Measurements from ENCODE around the gene HS6ST3.
"Not testable (repeated sequence)": the region's sequence is repeated elsewhere in the genome, so short reads cannot be mapped to it uniquely, and the experiment has no call there.

The HS6ST3 gene

DNA sequence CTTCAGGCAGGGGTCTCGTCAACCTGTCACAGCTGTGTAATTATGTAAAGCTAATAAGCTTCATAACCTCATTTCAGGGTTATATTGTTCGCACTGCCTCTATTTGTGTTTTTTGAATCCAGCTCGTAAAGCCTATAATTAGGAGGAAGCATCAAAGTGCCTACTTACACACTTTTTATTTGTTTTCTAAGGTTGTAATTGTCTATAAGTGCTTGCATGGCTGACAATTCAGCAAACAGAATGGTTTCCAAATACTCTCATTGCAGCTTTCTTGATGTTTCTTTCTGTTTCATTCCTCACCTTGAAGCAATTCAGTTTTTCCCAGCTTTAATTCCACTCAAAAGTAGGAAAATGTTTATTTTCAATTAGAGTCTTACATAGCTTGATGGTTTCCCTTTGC lies 336.3 kb downstream of the HS6ST3 start:
- no peak for DNase-seq

DNA sequence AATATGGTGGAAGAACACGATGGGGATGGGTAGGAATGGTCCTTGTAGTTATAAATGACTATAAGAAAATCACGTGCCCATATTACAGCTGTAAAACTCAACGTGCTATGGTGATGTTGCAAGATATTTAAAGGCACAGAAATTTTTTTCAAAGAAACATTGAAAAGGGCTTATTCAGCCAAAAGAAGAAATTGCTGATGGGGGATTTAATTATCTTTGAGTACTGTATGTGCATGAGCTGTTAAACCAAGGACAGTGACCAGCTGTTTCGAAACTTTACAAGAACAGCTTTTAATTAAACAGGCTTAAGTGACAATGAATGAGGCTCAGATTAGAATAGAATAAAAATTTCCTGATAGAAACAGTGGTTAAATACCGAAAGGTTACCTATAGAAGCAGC lies 339.0 kb downstream of the HS6ST3 start:
- DNase-seq, result no peak

DNA sequence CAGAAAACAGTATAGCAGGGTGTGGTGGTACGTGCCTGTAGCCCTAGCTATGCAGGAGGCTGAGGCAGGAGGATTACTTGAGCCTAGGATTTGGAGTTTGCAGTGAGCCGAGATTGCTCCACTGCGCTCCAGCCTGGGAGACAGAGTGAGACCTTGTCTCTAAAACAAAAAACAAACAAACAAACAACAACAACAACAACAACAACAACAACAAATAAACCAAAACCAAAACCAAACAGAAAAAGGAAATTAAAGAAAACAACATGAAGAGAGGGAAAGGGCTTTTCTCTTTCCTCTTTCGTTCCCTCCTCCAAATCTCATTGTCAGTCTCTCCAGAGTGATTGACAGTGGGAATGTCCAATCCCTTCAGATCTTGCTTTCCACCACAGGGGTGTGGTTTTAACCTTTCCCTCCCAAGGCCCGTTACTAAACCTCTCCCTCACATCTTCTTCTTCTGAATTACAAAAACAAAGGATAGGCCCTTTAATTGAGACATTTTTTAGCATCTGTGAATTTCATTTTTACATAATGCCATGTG lies 341.2 kb downstream of the HS6ST3 start:
- DNase-seq, result no peak

DNA sequence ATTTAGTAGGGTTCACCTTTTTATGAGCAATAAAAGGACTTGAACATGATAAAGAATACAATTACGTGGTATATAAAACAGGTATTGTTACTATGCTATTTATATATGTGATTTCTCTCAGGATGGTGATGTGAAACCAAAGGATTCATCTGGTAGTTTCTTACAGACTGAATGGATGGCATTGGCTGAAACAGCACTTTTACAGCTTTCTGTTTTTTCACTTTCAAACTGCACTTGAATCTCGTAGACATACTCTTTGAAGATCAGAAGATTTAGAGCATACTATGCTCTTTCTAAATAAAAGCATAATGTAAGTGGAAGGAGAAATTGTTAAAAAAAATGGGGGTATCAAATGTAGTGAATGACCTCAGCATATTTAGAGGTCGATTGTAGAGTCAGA lies 354.8 kb downstream of the HS6ST3 start:
- DNase-seq, result no peak

DNA sequence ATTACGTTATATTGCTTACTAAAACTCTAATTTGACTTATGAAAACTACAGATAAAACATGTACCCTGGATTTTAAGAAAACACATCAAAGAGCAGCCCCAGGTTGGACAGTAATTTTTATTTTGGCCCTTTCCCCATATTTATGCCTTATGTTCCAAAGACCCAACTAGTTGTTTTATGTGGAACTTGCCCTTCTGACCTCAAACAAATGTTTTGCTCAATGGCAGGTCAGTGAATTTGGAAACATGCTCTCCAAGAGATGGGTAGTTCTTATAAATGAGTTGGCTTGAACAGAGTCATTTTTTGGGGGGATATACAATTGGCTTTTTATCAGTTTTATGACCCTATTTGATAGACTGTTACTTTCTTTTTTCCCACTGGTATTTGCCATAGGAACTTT lies 360.0 kb downstream of the HS6ST3 start:
- no peak for DNase-seq

DNA sequence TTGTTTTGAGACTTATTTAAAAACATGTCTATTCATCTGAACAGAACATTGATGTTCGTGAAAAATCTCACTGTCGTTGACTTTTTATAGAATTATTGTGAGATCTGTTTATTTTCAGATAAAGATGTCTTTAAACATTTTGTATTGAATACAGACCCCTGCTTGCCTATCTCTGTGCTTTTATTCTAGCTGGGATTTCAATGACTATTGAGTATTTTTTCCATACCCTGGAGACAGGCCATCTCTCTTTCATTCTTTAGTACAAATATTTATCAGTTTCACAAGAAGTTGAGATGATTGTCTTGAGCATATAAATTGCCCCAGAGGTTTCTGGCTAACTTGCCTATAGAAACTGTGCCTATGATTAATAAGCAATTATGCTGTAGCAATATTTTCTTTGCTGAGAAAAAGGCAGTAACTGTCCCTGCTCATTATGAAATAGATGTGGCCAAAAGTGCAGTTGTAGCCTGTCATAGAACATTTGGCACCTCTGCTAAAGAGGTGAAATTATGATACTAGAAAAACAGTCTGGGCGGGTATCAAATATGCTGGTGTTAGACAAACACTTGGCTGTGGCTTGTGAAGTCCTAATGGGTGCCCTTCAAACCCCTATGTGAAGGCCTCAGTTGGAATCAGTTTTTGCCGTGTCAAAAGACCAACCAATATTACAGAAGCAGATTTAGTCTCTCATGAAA lies 360.6 kb downstream of the HS6ST3 start:
- DNase-seq, result no peak

DNA sequence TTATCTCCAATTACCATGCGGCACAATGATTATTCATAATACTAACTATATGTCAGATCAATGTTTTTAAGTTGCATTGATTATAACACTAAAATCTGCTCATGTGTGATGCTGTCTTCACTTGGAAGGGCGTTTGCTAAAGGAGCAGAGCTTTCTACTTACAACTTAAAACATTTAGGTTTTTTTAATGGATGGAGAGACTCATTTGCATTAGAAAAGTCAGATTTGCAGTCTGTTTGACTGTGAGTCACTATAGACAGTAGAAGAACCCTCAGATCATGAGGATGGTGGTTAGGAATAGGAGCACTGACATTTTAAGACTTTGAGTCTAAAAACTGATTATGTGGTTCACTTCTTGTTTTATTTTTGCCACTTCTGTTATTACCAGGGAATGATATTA lies 364.6 kb downstream of the HS6ST3 start:
- no peak for DNase-seq

DNA sequence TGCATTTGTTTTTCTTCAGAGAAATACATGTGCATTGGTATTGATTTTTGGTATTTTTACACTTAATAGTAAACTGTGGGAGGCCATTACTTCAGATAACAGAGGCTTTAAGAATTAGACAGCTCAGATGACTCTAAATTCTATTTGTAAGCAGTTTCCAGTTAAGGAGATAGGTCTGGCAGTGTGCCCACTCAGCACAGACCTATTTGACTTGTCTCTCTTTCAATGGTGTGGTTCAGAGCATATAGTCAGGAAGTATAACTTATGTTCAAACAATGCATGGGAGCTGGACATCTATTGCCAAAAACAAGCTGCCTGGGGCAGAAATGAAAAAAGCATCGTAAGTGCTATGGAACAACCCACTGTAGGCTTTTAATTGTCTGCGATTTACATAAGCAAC lies 370.7 kb downstream of the HS6ST3 start:
- no peak for DNase-seq

DNA sequence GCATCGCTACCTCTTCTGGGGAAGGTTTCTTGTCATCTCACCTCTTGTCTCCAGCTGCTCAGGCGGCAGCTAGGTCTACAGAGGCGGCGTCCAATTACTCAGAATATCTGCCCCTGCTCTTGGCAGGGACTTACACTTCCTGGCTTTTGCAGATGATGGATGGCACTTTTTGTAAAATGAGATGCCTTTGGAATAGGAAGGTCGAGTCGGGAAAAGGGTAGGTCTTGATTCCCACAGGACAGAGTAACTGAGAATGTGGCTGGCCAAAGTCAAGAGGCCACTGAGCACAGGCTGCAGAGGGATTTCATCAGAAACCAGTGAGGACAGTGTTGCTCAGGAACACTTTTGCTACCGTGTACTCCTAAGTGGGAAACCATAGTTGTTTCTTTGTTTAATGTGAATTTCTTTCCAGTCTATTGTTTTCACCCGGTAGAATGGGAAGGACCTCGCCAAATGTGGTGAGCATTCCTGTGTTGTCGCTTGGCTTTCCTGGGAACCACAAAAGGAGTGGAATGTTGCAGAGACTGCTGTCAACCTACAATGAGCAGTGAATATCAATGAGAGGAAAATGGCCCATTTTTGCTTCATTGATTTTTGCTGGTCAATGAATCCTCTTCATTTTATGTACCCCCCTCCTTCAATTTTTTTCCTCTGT lies 383.7 kb downstream of the HS6ST3 start:
- no peak for DNase-seq

DNA sequence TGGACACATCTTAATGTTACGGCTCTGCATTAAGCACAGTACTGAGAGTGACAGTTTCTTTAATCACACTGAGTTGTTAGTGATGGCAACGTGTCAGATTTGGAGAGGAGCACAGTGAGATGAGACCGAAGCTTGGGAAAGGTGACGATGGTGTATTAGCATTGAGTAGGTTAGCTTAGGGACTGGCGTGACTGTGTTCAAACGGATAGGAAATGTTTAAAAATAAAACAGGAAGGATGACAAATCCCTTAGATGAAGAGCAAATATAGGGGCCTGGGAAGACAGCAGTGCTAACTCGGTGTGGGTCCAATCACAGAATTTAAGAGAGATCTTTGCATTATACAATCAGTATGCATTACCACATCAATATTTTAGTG lies 384.3 kb downstream of the HS6ST3 start:
- no peak for DNase-seq

DNA sequence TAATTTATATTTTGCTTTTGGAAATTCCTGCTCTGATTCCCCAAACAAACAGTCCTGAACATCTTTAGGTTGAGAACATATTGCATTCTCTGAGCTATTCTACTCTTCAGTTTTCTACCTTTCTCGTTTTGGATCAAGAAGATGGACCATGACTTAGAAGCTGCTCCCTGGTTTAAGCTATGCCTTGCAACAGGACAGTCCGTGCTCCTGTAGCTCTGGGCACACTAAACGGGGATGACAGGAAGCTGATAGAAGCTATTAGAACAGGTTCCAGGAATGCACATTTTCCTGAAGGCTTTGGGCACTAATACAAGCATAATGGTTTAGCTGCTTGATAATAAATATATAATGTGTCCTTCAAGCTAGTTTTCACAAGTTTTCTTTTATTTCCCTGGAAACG lies 385.2 kb downstream of the HS6ST3 start:
- DNase-seq, result no peak

DNA sequence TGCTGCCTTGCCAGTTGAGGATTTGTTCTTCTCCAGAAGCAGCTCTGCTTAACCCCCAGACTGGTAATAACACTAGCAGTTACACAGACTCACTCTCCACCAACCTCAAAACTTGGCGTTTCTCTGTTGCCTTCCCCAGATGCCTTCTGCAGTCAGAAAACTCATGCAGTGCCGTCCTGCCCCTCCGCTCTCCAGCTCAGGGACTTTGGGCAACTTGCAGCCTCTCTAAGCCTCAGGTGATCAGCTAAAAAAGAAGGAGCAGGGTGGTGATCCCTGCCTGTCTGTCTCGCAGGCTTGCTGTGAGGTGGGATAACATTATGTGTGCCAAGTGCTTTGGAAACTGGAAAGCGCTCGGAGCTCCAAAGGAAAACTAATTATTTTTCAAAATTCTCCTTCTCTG lies 391.6 kb downstream of the HS6ST3 start:
- DNase-seq, result no peak

DNA sequence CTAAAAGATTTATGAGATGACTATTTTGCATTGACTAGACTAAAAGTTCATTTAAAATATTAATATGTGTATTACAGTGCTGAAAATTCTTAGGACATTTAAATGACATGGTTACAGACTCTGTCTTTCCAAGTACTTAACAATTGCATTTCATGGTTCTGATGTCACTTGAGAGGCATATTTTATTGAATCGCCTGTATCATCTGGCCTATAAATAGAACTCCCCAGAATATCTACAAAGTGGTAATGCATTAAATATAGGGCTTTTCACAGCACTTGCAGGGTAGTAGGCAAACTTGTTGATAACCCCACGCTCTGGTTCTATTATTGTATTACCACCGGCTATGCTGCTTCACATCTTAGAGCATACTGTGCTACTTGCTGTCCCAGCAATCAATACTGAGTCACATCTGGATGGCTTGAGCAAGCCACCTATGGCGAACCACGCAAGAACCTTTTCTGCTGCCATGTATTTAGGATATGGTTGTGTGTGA lies 400.6 kb downstream of the HS6ST3 start:
- DNase-seq, result no peak

DNA sequence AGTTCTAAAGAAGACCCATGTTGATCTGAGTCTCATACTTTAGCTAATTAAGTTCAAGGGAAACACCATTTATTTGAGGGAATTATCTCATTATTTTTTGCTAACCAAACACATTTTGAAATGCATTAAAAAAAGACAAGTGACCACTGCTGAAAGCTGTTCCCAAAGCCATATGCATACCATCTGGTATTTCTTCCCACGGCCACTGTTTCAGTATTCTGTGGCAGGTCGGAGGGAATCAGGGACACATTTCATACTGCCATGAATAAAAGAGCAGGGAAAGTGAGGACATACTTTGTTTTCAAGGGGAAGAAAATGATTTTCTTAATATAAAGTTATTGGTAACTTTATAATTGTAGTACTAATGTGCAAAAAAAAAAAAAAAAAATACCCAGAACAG lies 401.2 kb downstream of the HS6ST3 start:
- no peak for DNase-seq

DNA sequence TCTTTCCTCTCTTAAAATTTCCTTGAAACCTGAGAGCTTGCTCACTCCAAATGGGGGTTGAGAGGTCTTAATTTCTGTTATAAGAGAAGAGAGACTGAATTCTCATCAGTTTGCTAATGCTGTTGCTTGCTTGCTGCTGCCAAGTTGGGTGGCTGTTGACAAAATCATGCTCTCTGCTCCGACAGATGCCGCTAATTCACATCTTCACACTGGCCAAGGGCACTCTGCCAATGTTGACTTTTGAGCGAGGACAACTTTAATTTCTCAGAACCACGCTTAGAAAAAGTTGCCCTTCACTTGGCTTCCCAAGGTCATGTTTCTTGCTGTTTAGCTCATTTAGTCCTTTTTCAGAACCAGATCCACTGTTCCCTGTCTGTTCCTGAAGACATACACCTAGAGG lies 402.9 kb downstream of the HS6ST3 start:
- no peak for DNase-seq

DNA sequence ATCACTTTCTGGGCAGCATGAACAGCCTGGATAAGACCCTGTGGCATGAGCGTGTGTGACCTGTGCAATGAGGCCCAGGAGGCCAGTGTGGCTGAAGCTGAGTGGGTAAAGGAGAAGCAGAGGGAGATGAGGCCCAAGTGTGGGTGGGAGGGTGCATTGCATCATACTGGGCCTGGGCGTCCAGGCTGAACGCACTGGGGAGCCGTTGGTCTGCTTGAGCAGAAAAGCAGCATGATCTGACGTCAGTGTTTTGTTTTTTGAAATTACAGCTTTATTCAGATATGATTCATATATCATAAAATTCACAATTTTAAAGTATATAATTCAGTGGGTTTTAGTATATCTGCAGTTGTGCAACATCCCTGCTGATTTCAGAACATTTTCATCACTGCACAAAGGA lies 409.7 kb downstream of the HS6ST3 start:
- DNase-seq, result no peak

DNA sequence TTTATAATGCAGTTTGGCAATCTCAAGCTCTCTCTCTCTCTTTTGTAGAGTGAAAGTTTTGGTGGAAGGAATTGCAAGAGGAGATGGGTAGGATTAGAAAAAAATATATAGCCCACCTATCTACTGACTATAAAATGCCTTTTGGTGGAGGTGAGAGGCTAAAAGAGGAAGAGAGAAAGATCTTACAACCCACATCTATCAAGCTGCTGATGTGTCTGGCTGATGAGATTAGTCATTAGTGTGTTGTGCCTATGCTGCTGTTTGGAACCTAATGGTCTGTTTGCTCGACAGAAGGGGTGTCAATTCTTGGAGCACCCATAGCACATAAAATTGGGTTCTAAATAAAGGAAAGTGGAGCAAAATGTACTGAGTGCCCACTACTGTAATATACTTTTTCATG lies 411.0 kb downstream of the HS6ST3 start:
- no peak for DNase-seq

DNA sequence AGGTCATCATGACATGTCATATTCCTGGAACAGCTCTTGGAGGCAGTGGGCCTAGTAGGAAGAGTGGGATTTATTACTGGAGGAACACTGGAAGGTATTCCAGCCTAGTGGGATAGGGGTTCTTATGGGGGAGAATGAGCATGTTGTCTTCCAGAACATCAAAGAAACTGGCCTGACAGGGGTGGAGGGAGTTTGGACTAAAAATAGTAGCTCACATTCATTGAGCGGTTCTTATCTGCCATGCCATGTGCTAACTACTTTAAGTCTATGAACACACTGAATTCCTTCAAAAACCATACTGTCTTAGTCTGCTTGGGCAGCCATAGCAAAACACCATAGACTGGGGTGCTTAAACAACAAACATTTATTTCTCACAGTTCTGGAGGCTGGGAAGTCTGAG lies 413.6 kb downstream of the HS6ST3 start:
- no peak for DNase-seq

DNA sequence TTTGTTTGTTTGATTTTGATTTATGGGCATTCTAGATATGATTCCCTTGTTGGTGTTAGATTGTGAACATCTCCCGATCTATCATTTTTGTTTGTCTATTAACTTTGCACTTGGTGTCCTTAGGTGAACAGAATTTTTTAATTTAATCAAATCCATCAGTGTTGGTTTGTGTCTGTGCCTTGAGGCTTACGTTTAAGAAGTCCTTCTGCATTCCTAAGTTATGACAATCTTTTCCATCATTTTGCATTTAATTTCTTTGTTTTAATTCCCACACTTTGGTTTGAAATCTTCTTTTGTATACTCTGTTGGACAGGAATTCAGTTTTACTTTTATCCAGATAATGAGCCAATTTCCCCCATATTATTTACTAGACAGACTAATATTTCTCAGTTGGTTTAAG lies 421.7 kb downstream of the HS6ST3 start:
- no peak for DNase-seq

DNA sequence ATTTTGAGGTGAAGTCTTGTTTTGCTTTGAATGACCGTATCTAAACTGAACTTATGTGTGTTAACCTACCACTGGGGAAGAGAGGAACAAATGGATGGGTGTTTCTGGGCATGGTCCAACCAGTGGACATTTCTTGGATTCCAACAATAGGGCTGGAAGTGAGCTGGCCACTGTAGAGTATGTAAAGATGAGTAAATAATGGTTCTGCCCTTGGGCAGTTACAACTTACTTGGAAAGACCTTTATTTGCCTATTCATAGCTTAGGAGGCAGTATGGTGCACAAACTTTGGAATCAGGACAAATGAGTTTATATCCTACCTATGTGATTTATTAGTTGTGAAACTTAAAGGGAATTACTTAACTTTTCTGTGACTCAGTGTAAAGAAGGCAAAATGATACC lies 429.5 kb downstream of the HS6ST3 start:
- DNase-seq, result no peak

DNA sequence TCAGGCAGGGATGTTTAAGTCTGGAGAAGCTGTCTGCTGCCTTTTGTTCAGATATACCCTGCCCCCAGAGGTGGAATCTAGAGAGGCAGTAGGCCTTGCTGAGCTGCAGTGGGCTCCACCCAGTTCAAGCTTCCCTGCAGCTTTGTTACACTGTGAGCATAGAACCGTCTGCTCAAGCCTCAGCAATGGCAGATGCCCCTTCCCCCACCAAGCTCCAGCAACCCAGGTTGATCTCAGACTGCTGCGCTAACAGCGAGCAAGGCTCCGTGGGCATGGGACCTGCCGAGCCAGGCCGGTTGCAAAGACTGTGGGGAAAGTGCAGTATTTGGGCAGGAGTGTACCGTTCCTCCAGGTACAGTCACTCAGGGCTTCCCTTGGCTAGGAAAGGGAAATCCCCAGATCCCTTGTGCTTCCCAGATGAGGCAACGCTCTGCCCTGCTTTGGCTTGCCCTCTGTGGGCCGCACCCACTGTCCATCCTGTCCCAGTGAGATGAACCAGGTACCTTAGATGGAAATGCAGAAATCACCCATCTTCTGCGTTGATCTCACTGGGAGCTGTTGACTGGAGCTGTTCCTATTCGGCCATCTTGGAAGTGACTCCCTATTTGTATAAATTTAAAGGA lies 434.6 kb downstream of the HS6ST3 start:
- DNase-seq, result not testable (repeated sequence)

DNA sequence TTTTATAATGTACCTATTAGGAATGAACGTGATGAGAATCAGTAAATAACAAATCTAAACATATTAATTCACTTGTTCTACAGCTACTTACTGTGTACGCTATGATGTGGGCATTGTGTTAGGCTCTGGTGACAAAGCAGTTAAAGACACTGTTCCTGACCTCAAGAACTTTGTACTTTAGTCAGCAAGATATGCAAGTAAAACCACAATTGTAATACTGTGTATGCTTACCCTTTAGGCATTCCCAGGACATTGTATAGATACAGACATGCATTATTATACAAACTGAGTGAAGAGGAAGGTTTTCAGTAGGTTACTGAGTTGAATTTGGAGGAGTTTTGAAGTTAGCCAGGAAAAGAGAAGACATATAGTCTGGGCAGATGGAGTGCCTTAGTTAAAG lies 435.8 kb downstream of the HS6ST3 start:
- DNase-seq, result no peak

DNA sequence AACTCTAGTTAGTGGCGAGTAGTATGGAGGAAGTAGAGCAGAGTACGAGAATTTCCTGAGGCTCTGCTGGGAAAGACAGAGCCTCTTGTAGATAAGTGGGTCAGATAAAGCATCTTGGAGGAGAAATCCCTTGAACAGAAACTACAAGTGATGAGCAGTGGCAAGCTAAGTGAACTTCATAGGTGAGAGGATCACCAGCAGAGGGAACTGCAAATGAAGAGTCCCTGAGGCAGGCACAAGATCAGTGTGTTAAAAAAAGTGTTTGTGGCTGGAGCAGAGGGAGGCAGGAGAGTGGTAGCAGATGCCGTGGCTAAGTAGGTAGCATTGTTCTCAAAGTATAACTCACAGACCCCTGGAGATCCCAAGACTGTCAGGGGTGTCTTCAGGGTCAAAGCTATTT lies 437.6 kb downstream of the HS6ST3 start:
- DNase-seq, result no peak

DNA sequence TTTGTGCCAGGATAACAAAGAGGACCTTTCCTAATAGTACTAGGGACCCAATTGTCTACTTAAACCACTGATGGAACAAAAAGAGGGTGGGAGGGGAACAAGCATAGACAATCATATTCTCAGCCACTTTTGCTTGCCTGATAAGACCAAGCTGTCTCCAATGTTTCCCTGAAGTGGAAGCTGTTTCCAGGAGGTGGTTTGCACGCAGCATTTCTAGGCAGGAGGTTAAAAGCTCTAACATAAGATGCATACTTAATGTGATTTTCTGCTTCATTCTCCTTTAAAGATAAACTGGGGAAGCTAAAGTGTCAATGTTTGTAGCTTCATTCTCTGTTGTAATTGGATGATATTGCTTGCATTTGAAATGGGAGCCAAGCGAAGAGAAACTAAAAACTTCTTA lies 442.9 kb downstream of the HS6ST3 start:
- DNase-seq, result no peak
